ENCODE measurements around the gene NELFB.
"Not testable (repeated sequence)": the region's sequence is repeated elsewhere in the genome, so short reads cannot be mapped to it uniquely, and the experiment has no call there.

The NELFB gene

GRCh38 chr9:137234758-137235423, 20.2 kb upstream of the NELFB start:
- DNase-seq, result no peak

GRCh38 chr9:137235424-137236237, 19.5 kb upstream of the NELFB start:
- no peak for DNase-seq

GRCh38 chr9:137236238-137236935, 18.7 kb upstream of the NELFB start:
- DNase-seq, result peak; percentile 86 to 94 (median 89)

GRCh38 chr9:137236936-137237421, 18.1 kb upstream of the NELFB start:
- DNase-seq, result no peak

GRCh38 chr9:137237759-137238726, 17.1 kb upstream of the NELFB start:
- DNase-seq, result no peak

GRCh38 chr9:137239541-137240200, 15.5 kb upstream of the NELFB start:
- not testable (repeated sequence) for DNase-seq

- DNase-seq, result peak; percentile 73 to 89 (median 75)
Measured at GRCh38 chr9:137240318-137240840, 14.7 kb upstream of the NELFB start.

GRCh38 chr9:137240841-137241489, 14.2 kb upstream of the NELFB start, which contains the start of gene TUBB4B:
TSS of gene TUBB4B (plus strand) at chr9:137241287. CDS start at chr9:137241361, 74 bp downstream.
- peak; percentile 99 to 100 (median 99) for DNase-seq

GRCh38 chr9:137241490-137242268, 13.4 kb upstream of the NELFB start:
- peak; percentile 81 to 92 (median 86) for DNase-seq

- DNase-seq, result no peak
Measured at GRCh38 chr9:137242269-137243203, 12.6 kb upstream of the NELFB start.

- not testable (repeated sequence) for DNase-seq
Measured at GRCh38 chr9:137243266-137243625, 11.9 kb upstream of the NELFB start.

GRCh38 chr9:137243626-137244485, 11.3 kb upstream of the NELFB start:
- peak in 1 of 3 donors; percentile 18 for DNase-seq

GRCh38 chr9:137244486-137245449, 10.4 kb upstream of the NELFB start:
- no peak for DNase-seq

GRCh38 chr9:137245450-137246421, 9.4 kb upstream of the NELFB start:
- no peak for DNase-seq
